GM13976 (cell line): ENCODE measurements around the gene GZF1.

Experiments used
- DNase-seq: peaks from one replicate; pipeline ENCODE4 v3.0.0; 2012; ENCODE audit warnings: low spot score
- in situ Hi-C: fragments of 300-500 bp; cut with MboI; formaldehyde crosslinking; loops from one replicate; pipeline ENCODE4 v1.12.0; 2022; ENCODE audit warnings: low sequenced_read_pairs, mixed read lengths, inconsistent platforms; ENCODE audit not compliant: unreplicated experiment
- TF ChIP-seq, protein P1 (sequence below): IDR thresholded peaks from 2 replicates; pipeline ENCODE4 v1.5.1; 2012; ENCODE audit warnings: borderline replicate concordance, mild to moderate bottlenecking; ENCODE audit not compliant: insufficient read depth; ENCODE audit errors: extremely low read depth, missing control alignments, control extremely low read depth

GZF1 gene

GRCh38 chr20:23412026-23412425 lies 50.0 kb downstream of the GZF1 start:
- TF ChIP-seq, protein P1, sequence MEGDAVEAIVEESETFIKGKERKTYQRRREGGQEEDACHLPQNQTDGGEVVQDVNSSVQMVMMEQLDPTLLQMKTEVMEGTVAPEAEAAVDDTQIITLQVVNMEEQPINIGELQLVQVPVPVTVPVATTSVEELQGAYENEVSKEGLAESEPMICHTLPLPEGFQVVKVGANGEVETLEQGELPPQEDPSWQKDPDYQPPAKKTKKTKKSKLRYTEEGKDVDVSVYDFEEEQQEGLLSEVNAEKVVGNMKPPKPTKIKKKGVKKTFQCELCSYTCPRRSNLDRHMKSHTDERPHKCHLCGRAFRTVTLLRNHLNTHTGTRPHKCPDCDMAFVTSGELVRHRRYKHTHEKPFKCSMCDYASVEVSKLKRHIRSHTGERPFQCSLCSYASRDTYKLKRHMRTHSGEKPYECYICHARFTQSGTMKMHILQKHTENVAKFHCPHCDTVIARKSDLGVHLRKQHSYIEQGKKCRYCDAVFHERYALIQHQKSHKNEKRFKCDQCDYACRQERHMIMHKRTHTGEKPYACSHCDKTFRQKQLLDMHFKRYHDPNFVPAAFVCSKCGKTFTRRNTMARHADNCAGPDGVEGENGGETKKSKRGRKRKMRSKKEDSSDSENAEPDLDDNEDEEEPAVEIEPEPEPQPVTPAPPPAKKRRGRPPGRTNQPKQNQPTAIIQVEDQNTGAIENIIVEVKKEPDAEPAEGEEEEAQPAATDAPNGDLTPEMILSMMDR: no peak
- in situ Hi-C loops: no loop called here
- no peak for DNase-seq

GRCh38 chr20:23413862-23414422 lies 52.0 kb downstream of the GZF1 start:
- no peak for DNase-seq
- in situ Hi-C loops: no loop called here
- TF ChIP-seq, protein P1: no peak

DNA sequence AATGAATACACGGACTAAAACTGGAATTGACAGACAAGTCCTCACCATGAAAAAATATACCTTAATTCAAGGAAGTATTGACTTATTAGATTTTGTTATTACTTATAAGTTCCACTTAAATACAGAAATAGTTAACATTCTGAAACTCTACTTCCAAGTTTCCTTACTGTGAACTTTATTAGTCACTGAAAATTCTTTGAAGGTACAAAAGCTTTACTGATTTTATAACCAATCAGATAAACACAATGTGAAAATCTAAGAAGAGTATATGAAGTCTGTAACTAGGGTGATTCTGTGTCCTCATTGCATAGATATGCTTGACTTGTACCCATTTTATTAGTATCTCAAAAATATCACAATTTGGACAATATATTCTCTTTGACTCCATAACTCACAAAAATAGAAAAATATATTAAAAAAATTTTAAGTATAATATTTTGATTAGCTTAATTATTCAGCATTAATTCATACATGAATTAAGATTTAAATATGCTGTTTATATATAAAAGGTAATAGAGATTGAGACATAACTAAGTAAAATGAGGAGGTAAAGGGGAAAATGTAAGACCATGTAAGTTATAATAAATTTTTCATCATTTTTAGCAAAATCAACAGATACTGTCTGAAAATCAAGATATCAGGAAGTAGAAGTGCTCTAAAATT lies 52.7 kb downstream of the GZF1 start:
- in situ Hi-C loops: no loop called here
- no peak for DNase-seq
- TF ChIP-seq, protein P1: no peak

DNA sequence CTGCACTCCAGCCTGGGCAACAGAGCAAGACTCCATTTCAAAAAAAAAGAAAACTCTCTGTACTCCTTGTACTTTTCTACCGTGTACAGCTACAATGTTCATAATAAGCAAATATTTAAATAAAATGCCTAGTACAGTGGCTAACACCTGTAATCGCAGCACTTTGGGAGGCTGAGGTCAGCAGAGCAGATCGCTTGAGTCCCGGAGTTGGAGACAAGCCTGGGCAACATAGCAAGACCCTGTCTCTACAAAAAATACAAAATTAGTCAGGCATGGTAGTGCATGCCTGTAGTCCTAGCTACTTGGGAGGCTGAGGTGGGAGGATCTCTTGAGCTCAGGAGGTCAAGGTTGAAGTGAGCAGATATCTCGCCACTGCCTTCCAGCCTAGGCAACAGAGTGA lies 53.6 kb downstream of the GZF1 start:
- TF ChIP-seq, protein P1: no peak
- DNase-seq: no peak
- in situ Hi-C loops: no loop called here

DNA sequence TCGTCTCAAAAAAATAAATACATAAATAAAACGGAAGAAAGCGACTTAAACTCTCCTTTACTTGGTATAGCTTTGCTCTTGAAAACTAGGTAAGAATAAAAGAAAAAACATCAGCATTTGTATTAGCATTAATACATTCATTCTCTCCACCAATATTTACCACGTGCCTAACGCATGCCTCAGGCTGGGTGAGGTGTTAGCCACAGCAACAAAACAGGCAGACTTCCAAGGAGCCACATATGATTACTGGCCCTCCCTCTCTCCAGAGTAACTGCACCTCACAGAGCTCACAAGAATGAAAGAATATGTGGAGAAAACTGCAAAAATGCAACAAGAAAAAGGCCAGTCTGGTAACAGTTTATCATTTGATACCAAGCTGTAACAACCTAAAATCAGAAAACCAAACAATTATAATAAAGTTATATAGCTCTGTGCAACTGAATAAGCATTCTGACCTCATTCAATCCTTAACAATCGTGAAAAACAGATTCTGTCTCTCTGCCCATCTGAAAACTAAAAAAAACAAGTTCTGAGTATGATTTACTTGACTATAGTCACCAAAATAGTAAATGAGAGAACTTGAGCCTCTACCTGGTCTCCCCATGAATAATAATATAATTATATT lies 54.1 kb downstream of the GZF1 start:
- TF ChIP-seq, protein P1: no peak
- in situ Hi-C loops: no loop called here
- DNase-seq: no peak

- no peak for DNase-seq
- in situ Hi-C loops: no loop called here
- TF ChIP-seq, protein P1: no peak
Measured at GRCh38 chr20:23417861-23418260, 55.9 kb downstream of the GZF1 start.
